HG03442 (cell line): ENCODE data around the gene KCNF1.

Experiments
- ATAC-seq: cut with Tn5 transposase; IDR thresholded peaks from one replicate; pipeline ENCODE4 v1.9.1; 2021; ENCODE audit warnings: mild to moderate bottlenecking, moderate library complexity; ENCODE audit not compliant: unreplicated experiment

The KCNF1 gene

GRCh38 chr2:10918661-10919409 lies 7.1 kb downstream of the KCNF1 start:
- ATAC-seq = no peak

GRCh38 chr2:10919410-10919770 lies 7.7 kb downstream of the KCNF1 start:
- no peak for ATAC-seq

GRCh38 chr2:10919771-10920621 lies 8.3 kb downstream of the KCNF1 start:
- no peak for ATAC-seq

GRCh38 chr2:10920764-10921388 lies 9.1 kb downstream of the KCNF1 start:
- ATAC-seq = no peak

GRCh38 chr2:10921525-10921924 lies 9.8 kb downstream of the KCNF1 start:
- no peak for ATAC-seq

GRCh38 chr2:10922307-10923007 lies 10.7 kb downstream of the KCNF1 start:
- ATAC-seq = no peak

- no peak for ATAC-seq
Observed at GRCh38 chr2:10923008-10923375, 11.3 kb downstream of the KCNF1 start.

- ATAC-seq = no peak
Observed at GRCh38 chr2:10923965-10924364, 12.2 kb downstream of the KCNF1 start.

- ATAC-seq = no peak
Observed at GRCh38 chr2:10924441-10924840, 12.7 kb downstream of the KCNF1 start.

GRCh38 chr2:10924859-10925258 lies 13.1 kb downstream of the KCNF1 start:
- no peak for ATAC-seq

GRCh38 chr2:10926191-10926820 lies 14.6 kb downstream of the KCNF1 start:
- ATAC-seq = no peak

GRCh38 chr2:10930721-10931516 lies 19.2 kb downstream of the KCNF1 start:
- ATAC-seq = no peak

GRCh38 chr2:10931710-10932255 lies 20.0 kb downstream of the KCNF1 start:
- ATAC-seq = no peak

GRCh38 chr2:10932345-10933151 lies 20.8 kb downstream of the KCNF1 start:
- no peak for ATAC-seq

GRCh38 chr2:10933700-10934225 lies 22.0 kb downstream of the KCNF1 start:
- no peak for ATAC-seq

- no peak for ATAC-seq
Observed at GRCh38 chr2:10934308-10934978, 22.7 kb downstream of the KCNF1 start.

- ATAC-seq = no peak
Observed at GRCh38 chr2:10934979-10935350, 23.2 kb downstream of the KCNF1 start.

GRCh38 chr2:10935366-10935918 lies 23.7 kb downstream of the KCNF1 start:
- ATAC-seq = no peak
